Trophoblast cell (in vitro differentiated cells and primary cell): Measurements from ENCODE around the gene EPHA3.

Experiments
- DNase-seq, 2 donors: peaks; one replicate each; pipeline ENCODE4 v3.0.0-alpha.2; 2016
- H2AFZ ChIP-seq: 2 replicates; pipeline ENCODE4 v1.6.1; 2013; ENCODE audit warnings: low read length, moderate library complexity, mild to moderate bottlenecking; ENCODE audit not compliant: insufficient read depth, poor library complexity
- H2AK5ac ChIP-seq: 2 replicates; pipeline ENCODE4 v1.6.1; 2013; ENCODE audit warnings: mild to moderate bottlenecking, low read length
- H2BK120ac ChIP-seq: 2 replicates; pipeline ENCODE4 v1.6.1; 2013; ENCODE audit warnings: low read length, mild to moderate bottlenecking, moderate library complexity; ENCODE audit not compliant: insufficient read depth, poor library complexity
- H2BK12ac ChIP-seq: 2 replicates; pipeline ENCODE4 v1.6.1; 2013; ENCODE audit warnings: mild to moderate bottlenecking, low read length, moderate library complexity
- H2BK5ac ChIP-seq: 2 replicates; pipeline ENCODE4 v1.6.1; 2013; ENCODE audit warnings: low read length, low read depth, moderate library complexity, mild to moderate bottlenecking; ENCODE audit not compliant: poor library complexity
- H3K14ac ChIP-seq: 2 replicates; pipeline ENCODE4 v1.6.1; 2013; ENCODE audit warnings: mild to moderate bottlenecking, low read length
- H3K18ac ChIP-seq: 2 replicates; pipeline ENCODE4 v1.6.1; 2013; ENCODE audit warnings: mild to moderate bottlenecking, low read length
- H3K23ac ChIP-seq: 2 replicates; pipeline ENCODE4 v1.6.1; 2013; ENCODE audit warnings: low read length
- H3K27ac ChIP-seq: 2 replicates; pipeline ENCODE4 v1.5.1; 2013; ENCODE audit warnings: low read depth, mild to moderate bottlenecking, inconsistent platforms, low read length, moderate library complexity
- H3K27me3 ChIP-seq: 2 replicates; pipeline ENCODE4 v1.6.1; 2013; ENCODE audit warnings: inconsistent platforms, mild to moderate bottlenecking, low read length, moderate library complexity; ENCODE audit not compliant: insufficient read depth
- H3K36me3 ChIP-seq, 2 experiments: 1 replicate in 1 of 2; 2 replicates in 1 of 2; pipeline ENCODE4 v1.6.1; 2013; ENCODE audit warnings: low read length in 2 of 2, mild to moderate bottlenecking in 2 of 2, moderate library complexity in 1 of 2; ENCODE audit not compliant: insufficient read depth in 2 of 2, control insufficient read depth in 1 of 2
- H3K4ac ChIP-seq: 2 replicates; pipeline ENCODE4 v1.6.1; 2013; ENCODE audit warnings: low read depth, mild to moderate bottlenecking, low read length, moderate library complexity
- H3K4me1 ChIP-seq, 2 experiments: 1 replicate in 1 of 2; 2 replicates in 1 of 2; pipeline ENCODE4 v1.6.1; 2013; ENCODE audit warnings: low read length in 2 of 2, mild to moderate bottlenecking in 2 of 2, moderate library complexity in 1 of 2; ENCODE audit not compliant: insufficient read depth in 2 of 2, control insufficient read depth in 1 of 2
- H3K4me2 ChIP-seq: 2 replicates; pipeline ENCODE4 v1.6.1; 2013; ENCODE audit warnings: inconsistent platforms, mild to moderate bottlenecking, low read length, moderate library complexity
- H3K4me3 ChIP-seq: 2 replicates; pipeline ENCODE4 v1.5.1; 2013; ENCODE audit warnings: mild to moderate bottlenecking, low read depth, low read length, inconsistent platforms
- H3K79me1 ChIP-seq: one replicate; pipeline ENCODE4 v1.6.1; 2013; ENCODE audit warnings: low read length
- H3K79me2 ChIP-seq: 2 replicates; pipeline ENCODE4 v1.6.1; 2013; ENCODE audit warnings: low read length, mild to moderate bottlenecking; ENCODE audit not compliant: control insufficient read depth, insufficient read depth, poor library complexity
- H3K9ac ChIP-seq: 2 replicates; pipeline ENCODE4 v1.6.1; 2013; ENCODE audit warnings: mild to moderate bottlenecking, low read length
- H3K9me3 ChIP-seq: 2 replicates; pipeline ENCODE4 v1.6.1; 2013; ENCODE audit warnings: low read depth, mild to moderate bottlenecking, control low read depth, inconsistent platforms, low read length; ENCODE audit not compliant: insufficient read depth
- H4K12ac ChIP-seq: 2 replicates; pipeline ENCODE4 v1.6.1; 2013; ENCODE audit warnings: low read depth, mild to moderate bottlenecking, low read length, moderate library complexity
- H4K8ac ChIP-seq: 2 replicates; pipeline ENCODE4 v1.6.1; 2013; ENCODE audit warnings: low read depth, mild to moderate bottlenecking, low read length, moderate library complexity
- H4K91ac ChIP-seq: one replicate; pipeline ENCODE4 v1.6.1; 2013; ENCODE audit warnings: low read depth, mild to moderate bottlenecking, low read length, moderate library complexity
- WGBS: extraction: QIAGEN DNeasy Blood & Tissue Kit; methylation state at CpG from one replicate; pipeline ENCODE4 v1.1.7; 2013; ENCODE audit warnings: missing lambda C conversion rate; ENCODE audit not compliant: insufficient read length, insufficient coverage; ENCODE audit errors: extremely low coverage; 5-methylcytosine and 5-hydroxymethylcytosine counted together

Gene EPHA3

GRCh38 chr3:89250742-89251141 is 143.3 kb downstream of the EPHA3 start:
- no peak overlapping the region for H3K4me2 ChIP-seq
- H3K9me3 ChIP-seq, result no peaks in the 10 kb centered on the region
- H3K4ac ChIP-seq, result no peak overlapping the region
- no peak overlapping the region for H4K8ac ChIP-seq
- no peak overlapping the region for H2BK5ac ChIP-seq
- H3K4me3 ChIP-seq, result no peak overlapping the region
- H2BK120ac ChIP-seq, result no peak overlapping the region
- H3K9ac ChIP-seq, result no peak overlapping the region
- H3K36me3 ChIP-seq, result no peaks in the 10 kb centered on the region
- no peaks in the 10 kb centered on the region for H3K79me2 ChIP-seq
- no peak overlapping the region for H2AK5ac ChIP-seq
- no peak overlapping the region for H3K14ac ChIP-seq
- no peak overlapping the region for H2BK12ac ChIP-seq
- DNase-seq, result no peak
- no peaks in the 10 kb centered on the region for H3K79me1 ChIP-seq
- no peak overlapping the region for H4K12ac ChIP-seq
- H3K18ac ChIP-seq, result no peak overlapping the region
- no peak overlapping the region for H4K91ac ChIP-seq
- no peaks in the 10 kb centered on the region for H3K27me3 ChIP-seq
- WGBS, result no CpG with 5 or more reads among the region's 1 CpG
- no peaks in the 10 kb centered on the region for H3K4me1 ChIP-seq
- no peak overlapping the region for H2AFZ ChIP-seq
- no peak overlapping the region for H3K23ac ChIP-seq
- no peak overlapping the region for H3K27ac ChIP-seq

- Histone ChIP-seq H3K4me3 (no peak overlapping the region), H3K36me3 (no peaks in the 10 kb centered on the region), H2BK120ac (no peak overlapping the region), H2BK12ac (no peak overlapping the region), H2BK5ac (no peak overlapping the region), H3K79me2 (no peaks in the 10 kb centered on the region), H3K4me1 (no peaks in the 10 kb centered on the region), H3K9ac (no peak overlapping the region), H4K12ac (no peak overlapping the region), H3K14ac (no peak overlapping the region), H3K27ac (no peak overlapping the region), H3K18ac (no peak overlapping the region), H3K79me1 (no peaks in the 10 kb centered on the region), H2AK5ac (no peak overlapping the region), H3K23ac (no peak overlapping the region), H3K9me3 (no peaks in the 10 kb centered on the region), H4K91ac (no peak overlapping the region), H4K8ac (no peak overlapping the region), H2AFZ (no peak overlapping the region), H3K4ac (no peak overlapping the region), H3K27me3 (no peaks in the 10 kb centered on the region), H3K4me2 (no peak overlapping the region)
- WGBS, result no CpG with 5 or more reads among the region's 4 CpGs
- no peak for DNase-seq
Observed at GRCh38 chr3:89252016-89252415, 144.6 kb downstream of the EPHA3 start.

- Histone ChIP-seq H2BK12ac (no peak overlapping the region), H3K14ac (no peak overlapping the region), H3K4ac (no peak overlapping the region), H2AK5ac (no peak overlapping the region), H4K91ac (no peak overlapping the region), H2BK120ac (no peak overlapping the region), H4K12ac (no peak overlapping the region), H3K4me1 (no peaks in the 10 kb centered on the region), H3K23ac (no peak overlapping the region), H3K4me3 (no peak overlapping the region), H3K9me3 (no peaks in the 10 kb centered on the region), H3K9ac (no peak overlapping the region), H2AFZ (no peak overlapping the region), H3K27me3 (no peaks in the 10 kb centered on the region), H3K4me2 (no peak overlapping the region), H3K18ac (no peak overlapping the region), H3K36me3 (no peaks in the 10 kb centered on the region), H2BK5ac (no peak overlapping the region), H3K79me1 (no peaks in the 10 kb centered on the region), H3K79me2 (no peaks in the 10 kb centered on the region), H3K27ac (no peak overlapping the region), H4K8ac (no peak overlapping the region)
- DNase-seq, result no peak
- no CpG with 5 or more reads among the region's 2 CpGs for WGBS
Observed at GRCh38 chr3:89252860-89253259, 145.4 kb downstream of the EPHA3 start.

GRCh38 chr3:89256395-89256794 is 149.0 kb downstream of the EPHA3 start:
- Histone ChIP-seq H4K91ac (no peak overlapping the region), H3K79me2 (no peaks in the 10 kb centered on the region), H3K36me3 (no peaks in the 10 kb centered on the region), H3K27ac (no peak overlapping the region), H2BK120ac (no peak overlapping the region), H4K8ac (no peak overlapping the region), H3K4me1 (no peaks in the 10 kb centered on the region), H3K18ac (no peak overlapping the region), H2AFZ (no peak overlapping the region), H3K4me2 (no peak overlapping the region), H2BK12ac (no peak overlapping the region), H3K4ac (no peak overlapping the region), H3K27me3 (no peaks in the 10 kb centered on the region), H3K9me3 (no peaks in the 10 kb centered on the region), H2BK5ac (no peak overlapping the region), H3K23ac (no peak overlapping the region), H3K9ac (no peak overlapping the region), H4K12ac (no peak overlapping the region), H3K14ac (no peak overlapping the region), H3K79me1 (no peaks in the 10 kb centered on the region), H3K4me3 (no peak overlapping the region), H2AK5ac (no peak overlapping the region)
- WGBS, result no CpG with 5 or more reads among the region's 7 CpGs
- DNase-seq, result no peak
